ENCODE data around the gene RASSF9. TPM values are rescaled to one million over a fixed set of nuclear protein-coding genes. Genes with fewer than 3 reads are reported as not detected.

Gene RASSF9
- total RNA-seq, 1 donor from 2014 or later, result 7.9 TPM

- ATAC-seq, result no peak
- TF ChIP-seq CTCF (IDR thresholded peaks at IDR 0.05), result no peak
- no peaks in the 10 kb centered on the region for H3K4me1 ChIP-seq
- no peak overlapping the region for H3K27ac ChIP-seq
- H3K36me3 ChIP-seq, result no peaks in the 10 kb centered on the region
- H3K27me3 ChIP-seq, result no peaks in the 10 kb centered on the region
- H3K4me3 ChIP-seq, result no peak overlapping the region
- no peak for DNase-seq
- intact Hi-C loops (cut with DNase I), result no loop called here
- H3K9me3 ChIP-seq, result no peaks in the 10 kb centered on the region
Observed at GRCh38 chr12:85784096-85784720, 52.0 kb downstream of the RASSF9 start.

- Histone ChIP-seq H3K4me3 (no peak overlapping the region), H3K27ac (no peak overlapping the region), H3K4me1 (no peaks in the 10 kb centered on the region), H3K9me3 (no peaks in the 10 kb centered on the region), H3K36me3 (no peaks in the 10 kb centered on the region), H3K27me3 (no peaks in the 10 kb centered on the region)
- no peak for ATAC-seq
- TF ChIP-seq CTCF (IDR thresholded peaks at IDR 0.05), result no peak
- DNase-seq, result no peak
- intact Hi-C loops (cut with DNase I), result no loop called here
Observed at GRCh38 chr12:85782711-85783110, 53.5 kb downstream of the RASSF9 start.

DNA sequence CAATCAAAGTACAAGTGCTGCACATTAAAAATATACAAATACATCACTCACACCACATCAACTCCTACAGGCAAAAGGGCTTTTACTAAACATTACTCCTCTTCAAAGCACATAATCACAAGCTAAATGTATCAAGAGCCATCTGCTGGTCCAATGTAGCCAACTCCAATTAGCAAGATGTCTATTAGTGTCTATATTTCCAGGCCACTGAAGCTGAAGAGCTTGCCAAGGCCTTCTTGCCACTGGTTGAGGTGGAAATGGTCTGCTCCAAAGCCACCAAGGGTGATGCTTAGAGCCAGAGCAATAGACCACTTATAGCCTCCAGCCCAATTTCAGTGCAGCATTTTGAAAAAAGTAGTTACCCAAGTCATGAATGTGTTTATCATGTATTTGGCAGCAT is 54.4 kb downstream of the RASSF9 start:
- DNase-seq, result no peak
- intact Hi-C loops (cut with DNase I), result no loop called here
- no peaks in the 10 kb centered on the region for H3K36me3 ChIP-seq
- H3K4me1 ChIP-seq, result no peaks in the 10 kb centered on the region
- no peak for TF ChIP-seq CTCF (IDR thresholded peaks at IDR 0.05)
- no peaks in the 10 kb centered on the region for H3K9me3 ChIP-seq
- no peak overlapping the region for H3K27ac ChIP-seq
- no peak overlapping the region for H3K4me3 ChIP-seq
- ATAC-seq, result no peak
- no peaks in the 10 kb centered on the region for H3K27me3 ChIP-seq

DNA sequence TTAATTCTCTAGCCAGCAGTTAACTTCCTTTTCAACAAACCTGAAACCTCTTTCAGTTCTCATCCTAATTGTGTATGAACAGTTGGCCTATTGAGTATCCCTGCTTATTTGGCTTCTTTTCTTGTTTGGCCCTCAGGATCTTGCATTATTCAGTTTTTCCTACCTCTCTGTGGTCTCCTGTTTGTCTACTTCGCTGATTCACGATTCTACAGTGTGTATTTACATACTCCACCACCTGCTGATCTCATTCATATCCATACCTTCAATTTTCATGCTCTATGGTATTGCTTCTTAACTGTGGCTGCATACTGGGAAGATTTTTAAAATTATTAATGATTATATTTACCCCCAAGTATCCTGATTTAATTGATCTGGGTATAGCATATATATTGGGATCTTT is 56.4 kb downstream of the RASSF9 start:
- Histone ChIP-seq H3K27me3 (no peaks in the 10 kb centered on the region), H3K36me3 (no peaks in the 10 kb centered on the region)
- TF ChIP-seq CTCF (IDR thresholded peaks at IDR 0.05), result no peak

GRCh38 chr12:85775091-85775490 is 61.1 kb downstream of the RASSF9 start:
- no peaks in the 10 kb centered on the region for H3K27me3 ChIP-seq
- no peaks in the 10 kb centered on the region for H3K4me1 ChIP-seq
- no peaks in the 10 kb centered on the region for H3K9me3 ChIP-seq
- intact Hi-C loops (cut with DNase I), result no loop called here
- no peak overlapping the region for H3K27ac ChIP-seq
- DNase-seq (no peak), ATAC-seq (no peak)
- H3K4me3 ChIP-seq, result no peak overlapping the region
- H3K36me3 ChIP-seq, result no peaks in the 10 kb centered on the region
- TF ChIP-seq CTCF (IDR thresholded peaks at IDR 0.05), result no peak

More for the DNA sequence above, 56.4 kb downstream of the RASSF9 start:
- Histone ChIP-seq H3K4me3 (no peak overlapping the region), H3K9me3 (no peaks in the 10 kb centered on the region), H3K4me1 (no peaks in the 10 kb centered on the region), H3K27ac (no peak overlapping the region)
- intact Hi-C loops (cut with DNase I), result no loop called here
- DNase-seq, result no peak
- ATAC-seq, result no peak

DNA sequence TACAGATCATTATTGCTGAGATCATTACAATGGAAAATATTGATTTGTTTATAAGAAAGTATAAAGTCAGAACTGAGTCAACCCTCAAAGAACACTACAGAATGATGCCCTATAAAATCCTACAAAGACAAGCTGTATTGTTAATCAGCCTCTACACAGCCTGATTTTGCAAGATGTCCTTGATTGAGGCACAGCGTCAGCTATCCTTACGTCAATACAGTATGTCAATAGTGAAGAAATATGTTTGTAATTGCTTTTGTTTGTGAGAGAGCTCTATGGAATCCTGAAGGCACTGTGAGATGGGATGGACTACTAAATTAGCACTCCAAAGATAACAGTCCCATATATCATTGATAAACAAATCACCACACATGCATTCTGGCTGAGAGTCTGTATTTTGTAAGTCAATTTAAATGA is 70.7 kb downstream of the RASSF9 start:
- DNase-seq, result no peak
- no peaks in the 10 kb centered on the region for H3K27me3 ChIP-seq
- H3K9me3 ChIP-seq, result no peaks in the 10 kb centered on the region
- no peak overlapping the region for H3K27ac ChIP-seq
- no peak for ATAC-seq
- H3K36me3 ChIP-seq, result no peaks in the 10 kb centered on the region
- no peak for TF ChIP-seq CTCF (IDR thresholded peaks at IDR 0.05)
- no peaks in the 10 kb centered on the region for H3K4me1 ChIP-seq
- no peak overlapping the region for H3K4me3 ChIP-seq
- intact Hi-C loops (cut with DNase I), result no loop called here

All from upper lobe of right lung (tissue), 1 donor.